Uterus (tissue), 2 donors: ENCODE results near the gene NRF1.

Experiments used
- CTCF ChIP-seq, 4 experiments: fragments of 200-600 bp in 2 of 4; fragments of 450-650 bp in 2 of 4; sonication (generic) in 2 of 4; IDR thresholded peaks; one replicate each; pipeline ENCODE4 v1.5.1; 2016 to 2019; ENCODE audit warnings: antibody characterized with exemption in 4 of 4, mild to moderate bottlenecking in 2 of 4, moderate library complexity in 1 of 4
- POLR2A ChIP-seq, 2 donors: fragments of 450-650 bp; IDR thresholded peaks; one replicate each; pipeline ENCODE4 v1.6.1; 2016; ENCODE audit warnings: antibody characterized with exemption in 2 of 2, mild to moderate bottlenecking in 1 of 2, moderate library complexity in 1 of 2

GRCh38 chr7:129597672-129598071 lies 13.8 kb upstream of the NRF1 start:
- no peak for TF ChIP-seq POLR2A (IDR thresholded peaks at IDR 0.05)
- TF ChIP-seq CTCF (IDR thresholded peaks at IDR 0.05) = no peak
